ELR (cell line): ENCODE results near the gene CASP5.
A peak's percentile ranks its signal among the peaks of the same experiment; 100 is the strongest.

ENCODE experiments used
- DNase-seq: peaks from one replicate; pipeline ENCODE4 v3.0.0-alpha.2; 2015; ENCODE audit warnings: low read depth

CASP5 gene

DNA sequence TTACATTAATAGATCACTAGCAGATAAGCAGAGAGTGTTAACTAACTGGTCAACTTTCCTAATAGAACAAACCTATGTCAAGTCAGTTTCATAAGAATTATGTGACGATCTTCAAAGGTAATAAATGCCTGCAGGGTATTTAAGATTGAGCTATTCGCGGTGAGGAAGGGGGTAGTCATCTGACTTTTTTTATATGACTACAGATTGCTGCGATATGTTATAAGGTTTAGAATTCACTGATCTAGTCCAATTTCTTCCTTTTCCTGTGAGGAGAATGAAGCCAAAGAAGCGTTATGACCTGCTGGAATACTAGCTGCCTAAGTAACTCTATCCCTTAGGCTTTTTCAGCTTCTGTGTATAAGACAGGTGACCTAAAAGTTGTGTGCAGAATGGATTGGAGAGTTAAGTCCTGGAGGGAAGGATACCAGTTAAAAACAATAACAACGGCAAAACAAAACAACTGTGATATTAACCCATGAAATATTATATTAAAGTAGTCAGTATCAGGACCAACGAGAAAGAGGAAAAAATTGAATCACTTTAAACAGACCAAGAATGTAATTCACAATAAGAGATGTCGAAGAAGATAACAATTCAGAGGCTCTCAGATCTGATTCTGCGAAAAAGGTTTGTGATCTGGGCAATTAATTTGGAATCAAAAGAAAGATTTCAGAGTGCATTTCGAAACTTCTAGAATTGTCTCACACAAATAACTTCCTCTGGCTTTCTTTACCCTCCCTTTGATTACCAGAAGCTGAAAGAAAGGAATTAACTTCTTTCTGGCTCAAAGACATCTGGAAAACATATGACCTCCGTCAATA lies 55.2 kb downstream of the CASP5 start:
- DNase-seq, result peak; percentile 69

DNA sequence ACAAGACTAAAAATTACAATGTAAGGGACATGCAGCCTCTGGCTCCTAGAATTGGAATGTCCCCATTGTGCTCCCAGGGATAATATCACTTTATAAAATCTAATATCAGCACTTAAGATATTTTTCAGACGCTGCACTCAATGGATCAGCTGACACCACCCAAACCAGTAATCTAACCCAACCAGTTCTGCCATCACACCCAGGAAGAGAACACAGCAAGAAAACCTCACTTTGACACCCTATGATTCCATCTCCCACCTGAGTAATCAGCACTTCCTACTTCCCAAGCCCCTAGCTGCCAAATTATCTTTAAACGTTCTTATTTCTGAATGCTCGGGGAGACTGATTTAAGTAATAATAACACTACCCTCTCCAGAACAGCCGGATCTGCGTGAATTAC lies 57.2 kb downstream of the CASP5 start:
- no peak for DNase-seq

DNA sequence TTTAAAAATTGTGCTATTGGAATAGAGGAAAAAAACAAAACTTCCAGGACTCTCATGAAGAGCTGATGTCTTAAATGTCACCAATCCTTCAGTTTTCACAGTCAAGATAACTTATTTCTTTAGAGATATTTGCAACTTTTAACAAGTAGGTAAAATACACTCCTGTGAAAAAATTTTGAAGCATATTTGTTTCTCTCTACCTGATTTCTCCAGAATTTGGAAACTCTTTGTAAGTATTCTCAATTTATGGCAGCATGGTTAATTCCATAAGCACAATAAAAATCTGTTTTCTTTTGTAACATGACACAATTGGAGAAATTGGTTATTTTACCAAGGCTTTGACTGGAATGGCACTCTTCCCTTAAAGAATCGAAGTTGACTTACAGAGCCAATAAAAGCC lies 58.7 kb downstream of the CASP5 start:
- no peak for DNase-seq

DNA sequence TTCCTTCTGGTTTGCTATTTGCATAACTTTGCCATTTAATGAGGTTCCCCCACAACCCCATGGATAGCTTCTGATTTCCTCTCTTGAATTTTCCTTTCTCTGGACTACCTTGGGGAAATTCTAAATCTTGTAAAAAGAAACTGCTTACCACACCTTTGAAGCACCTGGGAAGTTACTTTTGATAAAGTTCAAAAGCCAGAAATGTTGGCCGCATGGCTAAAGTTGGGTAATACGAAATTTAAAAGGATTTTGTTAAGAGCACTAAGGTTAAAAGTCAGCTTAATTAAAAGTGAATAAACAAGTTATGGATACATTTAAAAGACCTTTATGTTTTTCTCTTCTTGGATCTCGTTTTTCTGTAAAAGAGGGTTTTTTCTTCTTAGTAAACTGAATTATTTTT lies 60.1 kb downstream of the CASP5 start:
- DNase-seq, result no peak

DNA sequence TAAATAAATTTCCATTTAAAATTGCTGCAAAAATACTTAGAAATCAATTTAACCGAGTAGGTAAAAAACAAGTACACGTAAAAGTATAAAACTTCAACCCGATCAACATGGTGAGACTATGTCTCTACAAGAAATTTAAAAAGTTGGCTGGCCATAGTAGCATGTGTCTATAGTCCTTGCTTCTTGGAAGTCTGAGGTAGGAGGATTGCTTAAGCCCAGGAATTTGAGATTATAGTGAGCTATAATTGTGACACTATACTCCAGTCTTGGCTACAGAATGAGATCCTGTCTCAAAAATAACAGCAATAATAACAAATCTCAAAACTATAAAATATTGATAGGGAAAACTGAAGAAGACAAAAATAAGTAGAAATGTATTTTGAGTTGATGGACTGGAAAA lies 65.7 kb downstream of the CASP5 start:
- no peak for DNase-seq

DNA sequence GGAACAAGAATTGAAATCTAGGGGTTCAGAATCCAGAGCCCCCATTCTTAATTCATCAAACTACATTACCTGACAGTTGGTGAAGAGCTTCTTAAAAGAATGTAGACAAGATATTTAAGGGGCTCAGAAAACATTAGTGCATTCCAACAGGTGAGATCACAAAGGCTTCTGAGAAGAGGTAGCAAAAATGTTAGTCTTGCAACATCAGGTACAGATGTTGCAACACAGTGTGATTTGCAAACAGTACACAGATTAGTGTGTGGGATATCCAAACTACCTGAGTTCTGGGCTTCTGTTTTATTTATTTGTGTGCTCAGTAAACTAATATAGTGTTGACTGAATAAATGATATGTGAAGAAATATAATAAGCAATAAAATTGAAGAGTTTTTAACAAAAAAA lies 66.4 kb downstream of the CASP5 start:
- DNase-seq, result no peak

DNA sequence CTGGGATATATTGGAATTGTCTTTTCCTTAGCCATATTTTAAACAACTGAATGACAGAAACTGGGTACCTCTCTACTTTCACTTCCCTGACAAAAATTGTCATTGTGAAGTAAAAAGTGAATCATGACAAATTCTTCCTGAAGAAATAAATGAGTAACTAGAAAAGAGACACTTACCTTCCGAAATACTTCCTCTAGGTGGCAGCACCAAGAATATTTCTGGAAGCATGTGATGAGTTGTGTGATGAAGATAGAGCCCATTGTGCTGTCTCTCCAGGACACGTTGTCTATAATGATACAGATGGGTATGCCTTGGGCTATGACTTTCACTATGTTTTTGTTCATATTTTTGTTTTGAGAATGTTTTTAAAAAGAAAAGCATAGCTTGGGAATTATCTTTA lies 76.1 kb downstream of the CASP5 start:
- peak; percentile 75 for DNase-seq
